ENCODE data around the gene BCAM. TPM values are rescaled to one million over a fixed set of nuclear protein-coding genes. Genes with fewer than 3 reads are reported as not detected.
A peak's percentile ranks its signal among the peaks of the same experiment; 100 is the strongest.
"Not testable (repeated sequence)": the region's sequence is repeated elsewhere in the genome, so short reads cannot be mapped to it uniquely, and the experiment has no call there.

BCAM gene
- total RNA-seq, 2 donors from 2014 or later: not detected

DNA sequence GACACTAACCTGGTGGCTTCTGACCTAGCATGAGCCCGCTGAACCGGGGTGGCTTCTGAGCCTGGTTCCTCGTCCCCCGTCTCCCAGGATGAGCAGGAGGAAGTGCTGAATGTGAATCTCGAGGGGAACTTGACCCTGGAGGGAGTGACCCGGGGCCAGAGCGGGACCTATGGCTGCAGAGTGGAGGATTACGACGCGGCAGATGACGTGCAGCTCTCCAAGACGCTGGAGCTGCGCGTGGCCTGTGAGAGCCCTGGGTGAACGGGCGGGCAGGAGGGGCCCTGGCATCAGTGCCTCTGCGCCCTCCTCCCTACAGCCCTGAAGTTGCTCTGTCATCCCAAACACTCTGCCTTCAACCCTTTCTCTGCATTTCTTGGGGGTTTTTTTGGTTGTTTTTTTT, 5.6 kb downstream of the BCAM start:
- Mint-ChIP-seq H3K4me3 (no peak overlapping the region), H3K4me1 (peaks cover 8% of the 10 kb centered on the region), H3K27ac (no peak overlapping the region), H3K36me3 (ENCODE audit: low read depth) (peaks cover 8% of the 10 kb centered on the region), H3K27me3 (peaks cover 15% of the 10 kb centered on the region)
- no peaks in the 10 kb centered on the region for H3K9me3 ChIP-seq (ENCODE audit: control insufficient read depth, low read length, poor library complexity, severe bottlenecking)
- DNase-seq (no peak), ATAC-seq (no peak)

- H3K27me3 Mint-ChIP-seq: peaks cover 12% of the 10 kb centered on the region
- H3K9me3 ChIP-seq (ENCODE audit: control insufficient read depth, low read length, poor library complexity, severe bottlenecking): no peaks in the 10 kb centered on the region
- ATAC-seq (no peak), DNase-seq (no peak)
- H3K4me1 Mint-ChIP-seq: peaks cover 7% of the 10 kb centered on the region
- no peak overlapping the region for H3K27ac Mint-ChIP-seq
- H3K4me3 Mint-ChIP-seq: no peak overlapping the region
- H3K36me3 Mint-ChIP-seq (ENCODE audit: low read depth): peaks cover 10% of the 10 kb centered on the region
These were observed 7.4 kb downstream of the BCAM start for GRCh38 chr19:44816301-44816700.

GRCh38 chr19:44817725-44818465, 9.0 kb downstream of the BCAM start:
- ATAC-seq (no peak), DNase-seq (no peak)
- Mint-ChIP-seq H3K27me3 (peaks cover 15% of the 10 kb centered on the region), H3K27ac (peak overlapping the region; percentile 9), H3K36me3 (ENCODE audit: low read depth) (peaks cover 8% of the 10 kb centered on the region), H3K4me3 (no peak overlapping the region), H3K4me1 (peaks cover 7% of the 10 kb centered on the region)
- no peaks in the 10 kb centered on the region for H3K9me3 ChIP-seq (ENCODE audit: control insufficient read depth, low read length, poor library complexity, severe bottlenecking)

- no peak overlapping the region for H3K4me3 Mint-ChIP-seq
- peaks cover 8% of the 10 kb centered on the region for H3K36me3 Mint-ChIP-seq (ENCODE audit: low read depth)
- peaks cover 15% of the 10 kb centered on the region for H3K27me3 Mint-ChIP-seq
- DNase-seq (no peak), ATAC-seq (no peak)
- H3K4me1 Mint-ChIP-seq: peaks cover 7% of the 10 kb centered on the region
- H3K27ac Mint-ChIP-seq: no peak overlapping the region
- no peaks in the 10 kb centered on the region for H3K9me3 ChIP-seq (ENCODE audit: control insufficient read depth, low read length, poor library complexity, severe bottlenecking)
These were observed 9.6 kb downstream of the BCAM start for GRCh38 chr19:44818466-44819031.

- Mint-ChIP-seq H3K36me3 (ENCODE audit: low read depth) (peaks cover 5% of the 10 kb centered on the region), H3K27me3 (peaks cover 15% of the 10 kb centered on the region), H3K4me1 (peaks cover 5% of the 10 kb centered on the region), H3K4me3 (no peak overlapping the region), H3K27ac (no peak overlapping the region)
- no peaks in the 10 kb centered on the region for H3K9me3 ChIP-seq (ENCODE audit: control insufficient read depth, low read length, poor library complexity, severe bottlenecking)
- ATAC-seq: no peak
- no peak for DNase-seq
These were observed 10.4 kb downstream of the BCAM start for GRCh38 chr19:44819246-44819832.

- Mint-ChIP-seq H3K4me1 (no peaks in the 10 kb centered on the region), H3K36me3 (ENCODE audit: low read depth) (peaks cover 3% of the 10 kb centered on the region), H3K27ac (no peak overlapping the region), H3K4me3 (no peak overlapping the region), H3K27me3 (peaks cover 18% of the 10 kb centered on the region)
- H3K9me3 ChIP-seq (ENCODE audit: control insufficient read depth, low read length, poor library complexity, severe bottlenecking): no peaks in the 10 kb centered on the region
- no peak for DNase-seq
- ATAC-seq: no peak
These were observed 12.0 kb downstream of the BCAM start for GRCh38 chr19:44820648-44821609.

DNA sequence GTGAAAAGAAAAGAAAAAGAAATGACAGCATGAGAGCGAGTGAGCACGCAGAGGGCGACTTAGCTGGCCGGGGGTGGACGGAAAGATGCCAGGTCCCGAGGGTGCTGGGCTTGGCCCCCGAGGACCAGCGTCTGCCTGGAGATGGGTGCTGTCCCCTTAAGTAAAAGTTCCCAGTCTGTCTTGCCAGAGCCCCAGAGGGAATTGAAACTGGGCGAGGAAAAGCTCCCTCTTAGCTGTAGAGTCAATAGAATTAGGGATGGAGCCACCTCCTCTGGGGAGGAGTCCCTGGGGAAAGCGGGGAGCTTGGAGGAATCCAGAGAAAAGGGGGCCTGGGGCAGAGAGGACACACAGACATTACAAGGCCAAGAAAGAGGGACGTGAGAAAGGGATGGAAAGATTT, 13.3 kb downstream of the BCAM start:
- peaks cover 21% of the 10 kb centered on the region for H3K27me3 Mint-ChIP-seq
- no peak overlapping the region for H3K4me3 Mint-ChIP-seq
- no peaks in the 10 kb centered on the region for H3K9me3 ChIP-seq (ENCODE audit: control insufficient read depth, low read length, poor library complexity, severe bottlenecking)
- no peaks in the 10 kb centered on the region for H3K4me1 Mint-ChIP-seq
- DNase-seq (no peak), ATAC-seq (no peak)
- H3K27ac Mint-ChIP-seq: peak overlapping the region; percentile 51
- H3K36me3 Mint-ChIP-seq (ENCODE audit: low read depth): peaks cover 3% of the 10 kb centered on the region

DNA sequence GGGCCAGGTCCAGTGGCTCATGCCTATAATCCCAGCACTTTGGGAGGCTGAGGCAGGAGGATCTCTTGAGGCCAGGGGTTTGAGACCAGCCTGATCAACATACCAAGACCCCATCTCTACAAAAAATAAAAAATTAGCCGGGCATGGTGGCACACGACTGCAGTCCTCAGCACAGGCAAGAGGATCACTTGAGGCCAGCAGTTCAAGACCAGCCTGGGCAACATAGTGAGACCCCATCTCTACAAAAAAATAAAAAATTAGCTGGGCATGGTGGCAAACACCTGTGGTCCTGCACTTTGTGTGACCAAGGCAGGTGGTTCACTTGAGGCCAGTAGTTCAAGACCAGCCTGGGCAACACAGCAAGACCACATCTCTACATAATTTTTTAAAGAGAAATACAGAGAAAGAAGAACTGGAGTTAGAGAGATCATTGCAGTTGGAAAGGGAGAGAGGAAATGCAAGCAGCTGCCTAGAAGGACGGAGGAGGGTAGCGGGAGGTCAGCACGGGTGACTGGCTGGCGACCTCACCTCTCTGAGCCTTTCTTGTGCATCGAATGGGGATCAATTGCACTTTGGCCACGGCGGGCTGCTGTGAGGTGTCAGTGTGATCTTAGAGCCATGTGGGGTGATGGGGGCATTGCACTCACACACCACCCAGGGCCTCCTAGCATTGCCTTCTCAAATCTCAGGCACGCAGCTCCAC, 13.9 kb downstream of the BCAM start:
- peaks cover 3% of the 10 kb centered on the region for H3K36me3 Mint-ChIP-seq (ENCODE audit: low read depth)
- no peak overlapping the region for H3K4me3 Mint-ChIP-seq
- no peaks in the 10 kb centered on the region for H3K4me1 Mint-ChIP-seq
- no peaks in the 10 kb centered on the region for H3K9me3 ChIP-seq (ENCODE audit: control insufficient read depth, low read length, poor library complexity, severe bottlenecking)
- ATAC-seq: no peak
- DNase-seq: no peak
- H3K27ac Mint-ChIP-seq: no peak overlapping the region
- peaks cover 25% of the 10 kb centered on the region for H3K27me3 Mint-ChIP-seq

DNA sequence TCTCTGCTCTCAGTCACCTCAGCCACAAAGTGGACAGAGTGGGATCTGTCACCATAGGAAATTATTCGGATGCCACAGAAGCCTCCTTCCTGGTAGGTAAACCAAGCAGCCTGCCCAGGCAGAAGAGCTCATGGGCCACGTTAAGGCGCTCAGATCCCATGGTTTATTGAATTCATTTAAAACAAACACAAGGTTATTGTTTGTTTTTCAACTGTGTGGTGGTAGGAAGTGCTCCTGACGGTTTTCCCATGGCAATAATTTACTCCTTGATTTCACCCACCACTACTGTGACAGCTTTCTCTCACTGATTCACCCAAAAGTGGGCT, 14.4 kb downstream of the BCAM start:
- H3K4me3 Mint-ChIP-seq: no peak overlapping the region
- peaks cover 3% of the 10 kb centered on the region for H3K36me3 Mint-ChIP-seq (ENCODE audit: low read depth)
- no peaks in the 10 kb centered on the region for H3K4me1 Mint-ChIP-seq
- DNase-seq: no peak
- H3K27ac Mint-ChIP-seq: no peak overlapping the region
- H3K9me3 ChIP-seq (ENCODE audit: control insufficient read depth, low read length, poor library complexity, severe bottlenecking): no peaks in the 10 kb centered on the region
- peaks cover 25% of the 10 kb centered on the region for H3K27me3 Mint-ChIP-seq
- no peak for ATAC-seq

GRCh38 chr19:44824761-44825160, 15.9 kb downstream of the BCAM start:
- no peak overlapping the region for H3K27ac Mint-ChIP-seq
- no peak for ATAC-seq
- no peak for DNase-seq
- H3K4me1 Mint-ChIP-seq: no peaks in the 10 kb centered on the region
- H3K4me3 Mint-ChIP-seq: no peak overlapping the region
- H3K27me3 Mint-ChIP-seq: peaks cover 25% of the 10 kb centered on the region
- no peaks in the 10 kb centered on the region for H3K9me3 ChIP-seq (ENCODE audit: control insufficient read depth, low read length, poor library complexity, severe bottlenecking)
- H3K36me3 Mint-ChIP-seq (ENCODE audit: low read depth): peaks cover 3% of the 10 kb centered on the region

DNA sequence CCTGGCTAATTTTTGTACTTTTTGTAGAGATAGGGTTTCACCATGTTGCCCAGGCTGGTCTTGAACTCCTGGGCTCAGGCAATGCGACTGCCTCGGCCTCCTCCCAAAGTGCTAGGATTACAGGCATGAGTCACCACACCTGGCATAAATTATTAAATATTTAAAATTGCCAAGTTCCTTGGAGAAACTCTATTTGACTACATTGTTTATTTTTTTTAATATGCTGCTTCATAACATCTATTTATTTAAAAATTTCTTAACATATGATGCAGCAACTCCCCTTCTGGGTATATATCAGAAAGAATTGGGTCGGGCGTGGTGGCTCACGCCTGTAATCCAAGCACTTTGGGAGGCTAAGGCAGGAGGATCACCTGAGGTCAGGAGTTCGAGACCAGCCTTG, 24.0 kb downstream of the BCAM start:
- not testable (repeated sequence) for H3K36me3 Mint-ChIP-seq (ENCODE audit: low read depth); ATAC-seq; DNase-seq; H3K4me3 Mint-ChIP-seq; H3K9me3 ChIP-seq (ENCODE audit: control insufficient read depth, low read length, poor library complexity, severe bottlenecking); H3K27ac Mint-ChIP-seq; H3K4me1 Mint-ChIP-seq
- peaks cover 17% of the 10 kb centered on the region for H3K27me3 Mint-ChIP-seq

DNA sequence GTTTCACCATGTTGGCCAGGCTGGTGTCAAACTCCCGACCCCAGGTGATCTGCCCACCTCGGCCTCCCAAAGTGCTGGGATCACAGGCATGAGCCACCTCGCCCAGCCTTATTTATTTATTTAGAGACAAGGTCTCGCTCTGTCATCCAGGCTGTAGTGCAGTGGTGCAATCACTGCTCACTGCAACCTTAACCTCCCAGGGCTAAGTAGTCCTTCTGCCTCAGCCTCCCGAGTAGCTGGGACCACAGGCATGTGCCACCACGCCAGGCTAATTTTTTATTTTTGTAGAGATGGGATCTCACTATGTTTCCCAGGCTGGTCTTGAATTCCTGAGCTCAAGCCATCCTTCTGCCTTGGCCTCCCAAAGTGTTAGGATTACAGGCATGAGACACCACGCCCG, 25.5 kb downstream of the BCAM start:
- not testable (repeated sequence) for H3K36me3 Mint-ChIP-seq (ENCODE audit: low read depth); H3K4me3 Mint-ChIP-seq; DNase-seq; H3K4me1 Mint-ChIP-seq; H3K27ac Mint-ChIP-seq; ATAC-seq; H3K9me3 ChIP-seq (ENCODE audit: control insufficient read depth, low read length, poor library complexity, severe bottlenecking)
- peaks cover 23% of the 10 kb centered on the region for H3K27me3 Mint-ChIP-seq

DNA sequence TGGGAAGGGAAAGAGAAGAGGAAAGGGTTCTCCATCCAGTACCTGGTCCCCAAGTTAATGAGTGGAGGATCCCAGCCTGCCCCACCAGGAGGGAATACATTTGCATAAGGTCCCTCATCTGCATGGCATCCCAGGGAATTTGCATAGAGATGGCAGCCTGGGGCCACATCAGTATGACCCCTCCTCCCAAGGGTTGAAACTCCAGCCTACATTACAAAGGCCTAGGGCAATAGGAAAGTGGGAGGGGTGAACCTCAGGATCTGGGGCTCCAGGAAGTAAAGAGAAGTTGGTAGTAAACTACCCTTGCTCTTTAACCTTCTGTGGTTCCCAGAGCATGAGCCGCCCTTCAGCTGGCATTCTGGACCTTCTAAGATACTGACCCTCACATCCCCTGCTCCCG, 30.4 kb downstream of the BCAM start:
- no peaks in the 10 kb centered on the region for H3K9me3 ChIP-seq (ENCODE audit: control insufficient read depth, low read length, poor library complexity, severe bottlenecking)
- no peaks in the 10 kb centered on the region for H3K36me3 Mint-ChIP-seq (ENCODE audit: low read depth)
- no peaks in the 10 kb centered on the region for H3K4me1 Mint-ChIP-seq
- H3K27ac Mint-ChIP-seq: no peak overlapping the region
- peaks cover 23% of the 10 kb centered on the region for H3K27me3 Mint-ChIP-seq
- DNase-seq (no peak), ATAC-seq (no peak)
- H3K4me3 Mint-ChIP-seq: no peak overlapping the region

All from T-helper 17 cell (primary cell).